T-helper 22 cell (primary cell): ENCODE data around the gene NFKB2.

ENCODE experiments used
- DNase-seq: peaks from one replicate; pipeline ENCODE4 v3.0.0-alpha.2; 2020; ENCODE audit warnings: low read depth

NFKB2 gene

DNA sequence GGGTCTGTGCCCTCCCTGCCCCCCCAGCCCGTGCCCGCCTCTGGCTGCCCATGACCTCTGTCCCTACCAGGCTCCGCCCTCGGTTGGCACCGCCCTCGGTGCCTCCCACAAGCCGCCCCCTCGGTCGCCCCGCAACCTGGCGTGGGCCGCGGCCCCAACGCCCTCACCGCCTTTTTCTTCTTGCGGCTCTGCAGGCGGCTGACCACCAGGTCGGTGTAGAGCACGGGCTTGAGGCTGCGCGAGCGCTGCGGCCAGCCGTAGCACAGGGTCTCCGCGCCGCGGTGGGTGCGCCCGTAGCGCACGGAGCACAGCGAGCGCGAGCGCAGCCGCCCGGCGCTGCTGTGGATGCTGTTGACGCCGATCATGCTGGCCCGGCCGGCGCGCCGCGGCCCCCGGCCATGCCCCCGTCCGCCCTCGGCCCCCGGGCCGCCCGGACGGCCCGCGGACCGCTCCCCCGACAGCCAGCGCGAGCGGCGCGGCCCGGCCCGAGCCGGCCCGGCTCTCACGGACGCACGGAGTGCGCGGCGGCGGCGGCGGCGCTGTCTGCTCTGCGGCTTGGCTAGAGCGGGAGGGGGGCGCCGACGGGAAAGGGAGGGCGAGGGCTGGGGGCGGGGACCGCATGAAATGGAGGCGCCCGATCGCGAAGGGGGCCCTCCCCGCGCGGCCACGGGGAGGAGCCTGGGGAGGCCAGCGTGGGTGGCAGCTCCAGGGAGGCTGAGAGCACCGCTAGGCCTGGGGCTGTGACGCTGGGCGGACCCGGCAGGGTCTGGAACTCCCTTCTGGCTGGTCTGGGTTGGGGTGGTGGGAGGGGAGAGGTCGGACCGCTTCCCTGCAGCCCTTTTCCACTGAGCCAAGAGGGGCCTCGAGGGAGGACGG, 13.5 kb downstream of the NFKB2 start:
- peak; percentile 56 for DNase-seq

DNA sequence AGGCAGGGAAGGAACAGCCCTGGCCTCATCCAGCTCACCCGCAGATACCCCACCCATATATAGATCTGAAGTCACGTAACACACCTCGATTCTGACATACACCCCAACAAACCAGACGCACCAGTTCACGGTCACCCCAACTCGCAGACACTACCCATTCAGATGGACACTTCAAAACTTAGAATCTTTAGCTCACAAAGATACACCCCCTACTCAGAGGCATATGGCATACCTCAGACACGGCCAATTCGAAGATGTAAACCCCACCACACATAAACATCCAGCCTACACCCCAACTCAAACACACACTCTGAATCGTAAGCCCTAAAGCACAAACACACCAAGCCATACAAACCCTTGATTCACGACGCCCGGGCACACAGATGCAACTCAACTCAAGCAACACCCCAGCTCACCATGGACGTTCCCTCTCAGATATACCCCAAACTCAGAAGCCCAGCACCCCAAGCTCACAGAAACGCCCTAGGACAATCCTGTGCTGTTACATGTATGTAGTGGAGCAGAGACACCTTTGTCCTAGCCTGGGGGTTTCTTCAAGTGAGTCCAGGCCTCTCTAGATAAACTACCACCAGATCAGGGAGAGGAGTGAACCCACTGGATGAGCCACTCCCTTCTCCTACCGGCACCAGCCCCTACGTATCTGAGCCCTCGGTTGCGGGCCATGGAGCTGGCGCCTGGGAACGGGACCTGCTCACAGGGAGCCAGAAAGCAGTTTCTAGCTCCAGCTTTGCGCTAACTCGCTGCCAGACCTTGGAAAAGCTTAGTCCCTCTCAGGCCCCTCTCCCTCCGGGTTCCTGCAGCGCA, 14.3 kb downstream of the NFKB2 start:
- DNase-seq = no peak

DNA sequence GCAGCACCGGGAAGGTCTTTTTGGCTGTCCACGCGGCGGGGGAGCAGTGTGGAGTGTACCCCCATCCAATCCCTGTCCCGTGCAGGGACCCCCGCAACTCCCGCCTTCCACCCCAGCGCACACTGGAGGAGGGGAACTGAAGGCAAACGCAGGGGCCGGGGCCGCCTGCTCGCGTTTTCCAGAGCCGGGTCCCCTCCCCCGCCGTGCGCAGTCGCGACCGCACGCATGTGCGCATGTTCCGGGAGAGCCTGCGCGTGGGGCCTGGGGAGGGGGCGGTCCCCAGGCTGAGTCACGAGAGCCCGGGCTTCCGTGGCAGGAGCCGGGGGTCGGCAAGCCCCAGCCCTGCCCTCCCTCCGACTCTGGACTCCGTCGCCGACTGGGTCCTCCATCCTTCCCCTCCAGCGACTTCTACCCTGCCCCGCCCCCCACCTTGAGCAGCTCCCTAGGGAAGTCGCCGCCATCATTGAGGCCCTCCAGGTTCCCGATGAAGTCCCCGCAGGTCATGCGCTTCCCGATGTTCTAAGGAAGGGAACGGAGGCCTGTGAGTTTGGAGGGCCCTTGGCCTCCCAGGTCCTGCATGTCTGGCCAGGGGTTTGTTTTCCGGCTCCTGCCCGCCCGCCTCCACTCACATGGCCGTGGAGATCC, 15.0 kb downstream of the NFKB2 start:
- DNase-seq = no peak

DNA sequence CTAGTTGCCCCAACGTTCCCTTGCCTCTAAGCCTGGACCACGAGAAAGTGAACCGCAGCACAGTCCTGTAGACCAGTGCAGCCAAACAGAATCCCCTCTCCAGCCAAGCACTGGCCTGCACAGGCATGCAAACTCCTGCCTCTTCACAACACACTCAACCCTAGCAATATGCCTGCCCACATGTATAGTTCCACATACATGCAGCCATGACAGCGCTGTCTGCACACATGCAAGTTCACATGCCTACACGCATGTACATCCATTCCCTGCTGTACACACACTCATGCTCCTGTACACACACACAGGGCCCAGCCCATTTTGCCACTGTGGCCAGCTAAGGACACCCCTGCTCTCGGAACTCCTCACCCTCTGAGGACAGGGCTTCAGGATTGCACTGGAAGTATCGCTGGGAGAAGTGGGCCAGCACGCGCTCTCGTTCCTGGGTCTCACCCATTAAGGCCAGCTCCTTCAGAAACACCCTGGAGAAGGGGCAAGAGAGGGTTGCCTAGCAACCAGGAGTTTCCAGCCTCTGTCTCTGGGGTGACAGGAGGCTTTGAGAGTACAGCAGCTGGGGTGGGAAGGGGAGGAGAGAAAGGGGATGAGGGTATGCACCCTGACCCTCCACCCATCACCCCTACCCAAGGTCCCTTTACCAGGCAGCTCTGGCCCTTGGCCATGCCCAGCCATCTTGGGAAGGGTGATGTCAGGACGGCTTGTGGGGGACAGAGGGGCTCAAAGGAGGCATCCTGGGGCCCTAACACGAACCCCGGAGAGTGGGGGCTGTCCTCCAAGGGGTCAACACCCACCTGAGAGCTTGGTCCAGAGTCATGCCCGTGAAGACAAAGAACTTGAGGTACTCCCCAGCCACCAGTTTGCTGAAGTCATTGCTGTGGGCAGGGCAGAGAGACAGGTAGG, 16.1 kb downstream of the NFKB2 start:
- DNase-seq = no peak

DNA sequence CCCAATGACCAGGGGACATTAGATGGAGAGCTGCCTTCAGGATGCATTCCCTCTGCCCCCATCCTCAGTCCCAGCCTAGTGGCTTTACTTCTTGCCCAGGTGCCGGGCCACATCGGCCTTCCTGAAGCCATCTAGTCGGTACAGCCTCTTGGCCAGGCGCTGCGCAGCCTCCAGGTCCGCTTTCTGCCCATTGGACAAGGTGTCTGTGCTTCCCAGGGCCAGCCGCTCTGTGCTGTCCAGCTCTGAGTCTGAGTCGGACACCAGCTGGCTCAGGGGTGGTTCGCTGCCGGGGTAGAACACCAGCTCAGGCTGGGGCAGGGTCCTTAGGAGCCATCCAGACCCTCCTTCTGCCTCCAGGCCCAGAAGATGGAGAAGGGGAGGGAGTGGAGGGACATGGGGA, 16.8 kb downstream of the NFKB2 start:
- DNase-seq = no peak

DNA sequence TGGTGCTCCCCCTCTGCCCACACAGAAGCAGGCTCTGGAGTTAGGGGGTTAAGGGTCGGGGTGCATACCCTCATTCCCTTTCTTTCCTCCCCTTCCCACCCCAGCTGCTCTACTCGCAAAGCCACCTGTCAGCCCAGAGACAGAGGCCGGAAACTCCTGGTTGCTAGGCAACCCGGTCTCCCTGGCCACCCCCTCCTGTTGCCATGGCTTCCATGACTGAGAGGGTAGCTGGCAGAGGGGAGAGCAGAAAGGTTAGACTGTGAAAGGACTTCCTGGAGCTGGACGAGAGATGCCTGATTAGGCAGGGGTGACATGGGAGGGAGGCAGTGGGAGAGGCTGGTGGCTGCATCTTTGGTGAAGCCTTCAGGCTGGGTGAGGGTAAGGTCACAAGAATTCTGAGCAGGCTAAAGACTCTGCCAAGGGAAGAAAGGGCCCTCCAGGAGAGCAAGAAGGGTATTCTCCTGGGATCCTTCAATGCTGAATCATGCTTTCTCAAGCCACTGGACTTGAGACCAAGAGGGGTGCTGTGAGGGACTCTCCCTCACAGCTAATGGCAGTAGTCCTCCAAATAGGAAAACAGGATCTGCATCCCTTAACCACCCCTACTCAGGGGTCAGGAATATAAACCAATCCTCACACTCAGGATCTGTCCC, 17.7 kb downstream of the NFKB2 start:
- DNase-seq = no peak

DNA sequence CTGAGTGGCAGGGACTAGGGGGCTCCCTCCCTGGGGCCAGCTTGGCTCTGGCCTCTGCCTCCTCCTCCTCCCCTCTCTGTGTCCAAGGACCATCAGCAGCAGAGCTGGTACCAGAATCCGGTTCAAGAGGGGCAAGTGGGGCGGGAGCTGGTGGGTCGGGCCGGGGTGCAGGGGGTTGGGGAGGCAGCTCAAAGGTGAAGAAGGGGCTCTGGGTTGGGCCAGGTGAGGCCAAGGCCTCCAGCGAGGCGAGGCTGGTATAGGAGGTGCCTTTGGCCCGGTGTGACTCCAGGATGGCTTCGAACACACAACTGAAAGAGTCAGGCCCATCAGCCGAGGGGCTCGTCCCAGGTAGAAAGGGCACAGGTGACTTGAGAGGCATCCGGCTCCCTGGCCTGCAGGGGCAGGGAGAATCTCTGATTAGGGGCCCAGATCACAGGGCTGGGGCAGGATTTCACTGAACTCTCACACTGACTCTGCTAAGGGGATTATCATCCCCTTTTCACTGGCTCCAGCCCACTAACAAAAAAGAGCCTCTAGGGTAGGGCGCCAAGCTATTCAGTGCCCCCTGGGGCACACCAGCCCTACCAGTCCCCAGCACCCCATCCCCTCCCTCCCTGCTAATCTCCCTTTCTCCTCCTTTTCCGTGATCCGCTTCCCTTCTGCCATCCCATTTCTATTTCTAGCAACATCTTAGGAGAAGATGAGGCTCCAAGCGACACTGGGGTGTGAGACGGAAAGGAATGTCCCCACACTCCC, 18.5 kb downstream of the NFKB2 start:
- DNase-seq = no peak

DNA sequence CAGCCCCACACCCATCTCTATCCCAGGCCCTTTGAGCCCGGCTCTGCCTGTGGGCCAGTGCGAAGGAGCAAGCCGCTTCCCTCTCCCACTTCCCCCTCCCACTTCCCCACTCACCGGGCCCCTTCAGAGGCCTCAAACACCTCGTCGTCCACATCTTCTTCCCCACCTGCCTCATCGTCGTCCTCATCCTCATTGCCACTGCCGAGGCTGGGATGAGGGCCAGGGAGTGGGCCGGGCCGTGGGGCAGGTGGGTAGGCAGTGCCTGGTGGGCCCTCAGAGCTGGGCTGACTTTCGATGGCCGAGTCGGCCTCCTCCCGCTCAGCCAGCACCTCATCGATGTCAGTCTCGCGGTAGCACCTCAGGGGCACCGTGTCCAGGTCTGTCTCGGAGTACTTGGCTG, 19.2 kb downstream of the NFKB2 start:
- no peak for DNase-seq

DNA sequence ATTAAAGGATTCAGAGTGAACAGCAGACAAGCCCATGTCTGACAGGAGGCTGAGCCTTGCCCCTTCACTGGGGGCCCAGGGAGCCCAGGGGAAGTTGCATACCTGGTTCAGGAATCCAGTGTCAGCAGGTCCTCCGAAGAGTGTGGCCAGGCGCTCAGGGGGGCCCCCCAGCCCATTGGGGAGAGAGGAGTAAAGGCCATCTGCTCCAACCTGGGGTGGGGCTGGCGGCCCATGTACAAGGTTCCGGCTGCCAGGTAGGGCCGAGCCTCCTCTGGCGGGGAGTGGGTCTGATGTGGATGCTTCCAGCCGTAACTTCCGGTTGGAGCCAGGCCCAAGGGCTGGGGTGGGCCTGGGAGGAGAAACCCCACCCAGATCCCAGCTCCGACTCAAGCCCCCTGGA, 20.8 kb downstream of the NFKB2 start:
- no peak for DNase-seq

DNA sequence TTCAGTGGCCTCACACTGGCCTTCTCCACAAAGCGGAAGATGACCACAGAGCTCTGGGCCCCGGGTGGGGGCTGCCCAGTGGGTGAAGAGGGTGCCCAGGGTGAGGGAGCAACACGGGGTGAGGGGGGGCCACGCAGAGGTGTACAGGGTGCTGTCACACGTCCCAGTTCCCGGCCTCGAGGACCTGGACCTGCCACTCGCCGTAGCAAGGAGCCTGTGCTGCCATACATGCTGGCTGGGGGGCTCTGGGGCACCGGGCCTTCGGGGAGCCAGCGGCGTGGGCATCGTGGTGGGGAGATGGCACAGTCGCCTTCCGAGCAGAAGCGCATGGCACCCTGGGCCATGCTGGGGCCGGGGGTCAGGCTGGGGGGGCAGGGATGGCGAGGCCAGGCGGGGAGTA, 21.2 kb downstream of the NFKB2 start:
- DNase-seq = no peak

DNA sequence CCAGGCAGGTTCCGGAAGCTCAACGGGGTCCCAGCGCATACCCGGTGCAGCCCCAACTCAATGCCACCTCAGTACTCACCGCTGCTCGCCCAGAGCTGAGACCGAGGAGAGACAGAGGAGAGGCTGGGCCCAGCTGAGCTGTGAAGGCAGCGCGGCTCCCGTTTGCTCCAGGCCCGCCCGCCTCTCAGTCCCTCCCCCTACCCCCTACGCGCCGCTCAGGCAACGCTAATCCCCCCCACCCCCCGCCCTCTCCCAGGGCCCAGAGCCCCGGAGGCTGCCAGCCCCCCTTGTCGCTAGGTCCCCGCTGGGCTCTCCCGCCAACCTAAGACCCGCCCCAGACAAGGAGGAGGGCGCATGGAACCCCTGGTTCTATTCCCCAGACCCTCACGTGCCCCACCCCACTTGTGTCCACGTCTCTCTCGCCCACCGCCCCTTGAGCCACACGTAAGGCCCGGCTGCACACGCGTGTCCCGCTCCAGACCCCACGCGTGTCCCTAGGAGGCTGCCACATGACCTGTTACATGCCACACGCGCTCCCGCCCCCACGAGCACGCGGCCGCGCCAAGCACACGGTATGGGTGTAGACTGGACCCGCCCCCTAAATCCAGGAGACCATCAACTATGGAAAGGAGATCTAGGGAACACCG, 23.2 kb downstream of the NFKB2 start, which contains the start of gene PSD:
TSS of gene PSD (minus strand) at position 164 of the 647 bp plus-strand sequence. CDS start 1,747 bp downstream, outside the sequence.
- no peak for DNase-seq

DNA sequence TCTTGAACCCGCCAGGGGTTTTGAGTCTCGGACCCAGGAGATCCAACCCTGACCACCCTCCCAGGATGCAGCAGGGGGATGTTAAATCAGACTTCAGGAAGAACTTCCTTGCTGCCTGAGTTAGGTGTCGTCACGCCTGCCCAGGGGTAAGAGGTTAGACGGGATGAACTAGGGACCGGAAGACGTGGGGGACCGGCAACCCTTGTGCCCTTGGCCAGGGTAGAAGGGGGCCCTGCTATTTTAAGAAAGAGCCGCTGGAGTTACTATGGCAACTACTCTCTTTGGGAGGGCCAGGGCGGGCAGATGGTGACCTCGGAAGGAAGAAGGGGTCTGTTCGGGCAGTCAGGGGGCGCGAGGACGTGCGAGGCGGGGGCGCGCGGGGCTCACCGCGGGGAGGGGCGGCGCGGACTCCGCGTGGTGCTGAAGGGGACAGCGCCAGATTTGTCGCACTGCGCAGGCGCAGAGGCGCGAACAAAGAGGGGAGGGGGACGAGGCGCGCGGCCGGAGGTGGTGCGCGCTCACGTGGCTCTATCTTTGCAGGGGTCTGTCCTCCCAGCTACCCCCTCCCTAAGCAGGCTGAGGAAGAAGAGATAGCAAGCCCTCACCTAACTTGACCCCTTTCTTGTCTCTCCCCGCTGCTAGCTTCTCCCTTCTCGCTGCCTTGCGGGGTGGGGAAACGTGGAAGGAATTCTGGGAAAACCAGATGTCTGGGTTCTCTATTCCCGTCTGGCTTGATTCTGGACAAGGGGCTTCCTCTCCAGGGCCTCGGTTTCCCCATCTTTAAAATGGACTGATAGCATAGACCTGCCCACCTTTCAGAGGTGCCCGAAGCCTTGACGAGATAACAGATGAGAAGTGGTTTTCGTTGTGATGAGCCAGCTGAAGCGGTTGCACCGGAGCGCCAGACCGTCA, 24.0 kb downstream of the NFKB2 start:
- DNase-seq = peak; percentile 48

DNA sequence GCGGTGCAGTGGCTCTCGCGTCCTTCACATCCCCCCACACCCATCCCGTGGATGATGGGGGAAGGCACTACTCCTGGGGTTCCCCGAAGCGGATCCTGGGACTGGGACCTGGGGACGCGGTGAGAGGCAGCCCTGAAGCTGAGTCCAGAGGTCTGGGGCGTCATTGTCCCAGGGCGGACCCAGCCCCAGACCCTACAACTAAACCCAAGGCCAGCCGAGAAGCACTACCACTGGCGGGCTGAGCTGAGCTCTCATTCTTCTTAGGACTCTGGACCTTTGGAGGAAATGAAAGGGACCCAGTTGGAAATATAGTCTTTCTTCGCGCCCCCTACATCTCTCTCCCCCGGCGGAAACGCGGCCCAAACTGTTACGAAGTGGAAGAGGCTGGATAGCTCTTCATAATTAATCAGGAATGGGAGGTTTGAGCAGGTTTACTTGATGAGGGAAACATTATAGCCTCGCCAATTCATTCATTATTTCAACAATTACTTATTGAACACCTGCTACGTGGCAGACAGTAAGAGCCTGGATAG, 24.7 kb downstream of the NFKB2 start:
- no peak for DNase-seq

DNA sequence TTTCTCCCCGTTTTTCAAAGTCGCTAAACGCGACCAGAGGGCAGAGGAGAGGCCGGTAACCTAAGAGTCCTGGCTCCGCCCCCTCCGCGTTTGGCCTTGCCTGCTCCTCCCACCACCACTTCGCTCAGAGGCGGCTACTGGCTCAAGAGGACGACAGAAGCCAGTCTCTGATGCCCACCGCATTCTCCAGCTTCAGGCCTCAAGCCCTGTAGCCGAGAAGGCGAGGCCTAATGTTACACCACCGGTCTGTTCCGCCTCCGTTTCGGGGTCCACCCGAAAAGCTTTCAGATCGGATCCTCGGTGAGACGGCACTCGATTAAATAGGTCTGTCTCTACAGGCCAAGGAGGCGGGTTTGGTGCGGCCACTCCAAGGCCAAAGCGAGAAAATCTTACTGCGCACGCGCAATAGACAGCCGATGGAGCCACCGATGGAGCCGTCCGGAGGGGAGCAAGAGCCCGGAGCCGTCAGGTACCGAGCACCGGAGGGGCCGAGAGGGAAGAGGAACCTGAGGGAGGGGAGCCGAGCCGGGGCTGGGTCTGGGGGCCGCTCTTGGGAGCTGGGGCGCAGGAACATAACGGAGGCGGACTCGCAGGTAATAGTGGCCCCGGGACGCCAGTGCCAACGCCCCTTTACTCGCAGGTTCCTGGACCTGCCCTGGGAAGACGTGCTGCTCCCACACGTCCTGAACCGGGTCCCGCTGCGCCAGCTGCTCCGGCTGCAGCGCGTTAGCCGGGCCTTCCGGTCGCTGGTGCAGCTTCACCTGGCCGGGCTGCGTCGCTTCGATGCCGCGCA, 25.4 kb downstream of the NFKB2 start, which contains the start of gene FBXL15:
TSS of gene FBXL15 (plus strand) at position 123 of the 793 bp plus-strand sequence. CDS start at position 417, 294 bp downstream.
- DNase-seq = peak; percentile 84

DNA sequence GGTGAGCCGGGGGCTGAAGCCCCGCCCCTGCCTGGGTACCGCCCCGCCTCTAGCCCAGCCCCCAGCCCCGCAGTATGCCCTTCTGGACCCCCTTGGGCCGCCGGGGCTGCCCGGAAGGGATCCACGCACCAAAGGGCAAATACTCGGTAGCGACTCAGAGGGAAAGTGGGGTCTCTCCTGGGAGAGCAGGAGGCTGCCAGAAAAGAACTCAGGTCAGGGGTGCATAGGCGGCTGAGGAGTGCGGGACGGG, 25.9 kb downstream of the NFKB2 start:
- no peak for DNase-seq

DNA sequence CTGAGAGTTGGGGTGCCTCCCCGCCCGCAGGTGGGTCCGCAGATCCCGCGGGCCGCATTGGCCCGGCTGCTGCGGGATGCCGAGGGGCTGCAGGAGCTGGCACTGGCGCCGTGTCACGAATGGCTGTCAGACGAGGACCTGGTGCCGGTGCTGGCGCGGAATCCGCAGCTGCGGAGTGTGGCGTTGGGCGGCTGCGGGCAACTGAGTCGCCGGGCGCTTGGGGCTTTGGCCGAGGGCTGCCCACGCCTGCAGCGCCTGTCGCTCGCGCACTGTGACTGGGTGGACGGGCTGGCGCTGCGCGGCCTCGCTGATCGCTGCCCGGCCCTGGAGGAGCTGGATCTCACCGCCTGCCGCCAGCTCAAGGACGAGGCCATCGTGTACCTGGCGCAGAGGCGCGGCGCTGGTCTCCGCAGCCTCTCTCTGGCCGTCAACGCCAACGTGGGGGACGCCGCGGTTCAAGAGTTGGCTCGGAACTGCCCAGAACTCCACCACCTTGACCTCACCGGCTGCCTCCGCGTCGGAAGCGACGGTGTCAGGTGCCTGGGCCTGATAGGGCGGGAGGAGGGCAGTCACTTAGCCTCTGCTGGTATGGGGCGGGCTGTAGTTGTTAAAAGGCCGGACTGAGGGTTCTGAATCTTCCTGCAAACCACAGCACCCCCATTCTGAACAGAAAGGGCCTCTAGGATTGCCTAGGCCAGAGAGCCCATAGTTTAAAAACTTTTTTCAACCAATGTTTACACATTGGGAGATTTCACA, 26.4 kb downstream of the NFKB2 start:
- DNase-seq = no peak

DNA sequence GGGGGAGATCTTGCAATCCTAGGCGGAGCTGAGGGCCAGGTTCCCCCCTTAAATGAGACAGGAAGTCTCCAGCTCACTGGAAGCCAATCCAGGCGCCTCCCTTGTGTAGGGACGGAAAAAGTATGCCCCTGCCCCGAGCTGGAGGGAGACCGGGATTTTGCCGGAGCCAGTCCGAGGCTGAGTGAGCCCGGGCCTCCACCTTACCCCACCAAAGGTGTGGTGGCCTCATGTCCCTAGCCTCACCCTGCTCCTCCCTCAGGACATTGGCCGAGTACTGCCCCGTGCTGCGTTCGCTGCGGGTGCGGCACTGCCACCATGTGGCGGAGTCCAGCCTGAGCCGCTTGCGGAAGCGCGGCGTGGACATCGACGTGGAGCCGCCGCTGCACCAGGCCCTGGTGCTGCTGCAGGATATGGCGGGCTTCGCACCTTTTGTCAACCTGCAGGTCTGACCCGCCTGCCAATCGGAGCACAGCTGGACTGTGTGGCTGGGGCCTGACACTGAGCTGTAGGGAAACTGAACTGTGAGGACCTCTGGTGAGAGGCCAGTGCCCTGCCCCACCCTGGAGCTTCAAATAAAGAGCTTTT, 27.1 kb downstream of the NFKB2 start:
- DNase-seq = no peak
